ENCODE data around the gene IGFN1.
"Not testable (repeated sequence)": the region's sequence is repeated elsewhere in the genome, so short reads cannot be mapped to it uniquely, and the experiment has no call there.

Gene IGFN1

DNA sequence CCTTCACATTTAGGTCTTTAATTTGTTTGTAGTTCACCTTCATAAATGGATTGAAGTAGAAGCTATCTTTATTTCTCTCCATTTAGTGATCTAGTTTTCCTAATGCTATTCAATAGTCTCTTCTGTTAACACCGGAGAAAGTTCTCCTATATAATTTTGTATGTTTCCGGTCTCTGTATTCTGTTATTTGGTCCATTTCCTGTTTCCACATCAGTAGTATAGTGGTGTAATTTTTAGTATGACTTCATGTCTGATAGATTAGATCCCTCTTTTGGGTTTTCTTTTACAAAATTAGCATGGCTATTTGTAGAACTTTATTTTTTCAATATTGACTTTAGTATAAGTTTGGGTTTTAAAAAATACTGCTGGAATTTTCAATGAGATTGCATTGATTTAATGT, 51.1 kb downstream of the IGFN1 start:
- DNase-seq = no peak

DNA sequence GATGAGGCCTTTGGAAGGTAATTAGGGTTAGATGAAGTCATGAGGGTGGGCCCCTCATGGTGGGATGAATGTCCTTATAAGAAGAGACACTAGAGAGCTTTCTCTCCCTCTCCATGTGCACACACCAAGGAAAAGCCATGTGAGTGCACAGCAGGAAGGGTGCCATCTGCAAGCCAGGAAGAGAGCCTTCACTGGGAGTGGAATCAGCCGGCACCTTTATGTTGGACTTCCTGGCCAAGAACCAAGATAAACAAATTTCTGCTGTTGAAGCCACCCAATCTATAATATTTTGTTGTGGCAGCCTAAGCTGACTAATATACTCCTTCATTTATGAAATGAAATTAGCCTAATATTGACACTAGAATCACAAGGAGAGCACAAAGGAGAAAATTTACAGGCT, 54.5 kb downstream of the IGFN1 start:
- TF ChIP-seq GATA1 (IDR thresholded peaks at IDR 0.05; ENCODE audit: low read depth, low read length) (no peak), POLR2A (IDR thresholded peaks at IDR 0.05; ENCODE audit: low read length) (no peak)
- no peak for DNase-seq

More for the DNA sequence above, 51.1 kb downstream of the IGFN1 start:
- TF ChIP-seq POLR2A (IDR thresholded peaks at IDR 0.05; ENCODE audit: low read length) (no peak), GATA1 (IDR thresholded peaks at IDR 0.05; ENCODE audit: low read depth, low read length) (no peak)

DNA sequence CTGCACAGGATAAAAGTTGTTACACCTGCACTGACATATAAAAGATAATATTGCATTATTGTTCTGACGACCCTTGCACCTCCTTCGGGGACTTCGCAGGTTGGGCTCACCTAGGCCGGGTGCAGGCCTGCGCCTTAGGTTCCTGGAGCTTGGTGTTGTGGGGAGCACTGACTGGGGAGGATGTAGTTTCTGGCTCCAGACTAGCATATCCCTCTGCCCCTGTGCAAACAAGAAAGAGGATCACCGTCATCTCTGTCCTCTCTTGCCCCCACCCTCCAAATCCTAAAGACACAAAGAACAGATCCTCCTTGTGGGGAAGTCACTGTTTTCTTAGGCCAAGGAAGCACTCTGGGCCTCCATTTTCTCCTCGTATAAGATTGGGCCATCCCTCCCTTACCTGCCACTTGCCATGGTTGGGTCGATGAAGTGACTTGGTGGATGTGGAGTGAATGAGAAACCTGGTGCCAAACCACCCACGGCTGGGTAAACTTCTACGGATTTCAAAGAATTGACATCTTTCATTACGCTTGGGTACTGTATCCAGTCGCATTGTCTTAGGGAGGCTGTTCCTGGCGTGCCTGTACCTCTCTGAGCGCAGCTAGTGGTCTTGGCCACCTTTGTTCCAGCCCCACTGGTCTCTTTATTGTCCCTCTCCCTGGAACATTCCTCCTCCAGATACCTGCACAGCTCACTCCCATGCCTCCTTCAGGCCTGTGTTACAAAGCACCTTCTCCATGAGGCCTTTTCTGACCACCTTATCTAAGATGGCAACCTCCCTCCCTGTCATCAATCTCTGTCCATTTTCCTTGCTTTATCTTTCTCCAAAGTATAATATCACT, 58.3 kb downstream of the IGFN1 start:
- no peak for TF ChIP-seq POLR2A (IDR thresholded peaks at IDR 0.05; ENCODE audit: low read length)
- no peak for TF ChIP-seq GATA1 (IDR thresholded peaks at IDR 0.05; ENCODE audit: low read depth, low read length)
- DNase-seq = no peak

DNA sequence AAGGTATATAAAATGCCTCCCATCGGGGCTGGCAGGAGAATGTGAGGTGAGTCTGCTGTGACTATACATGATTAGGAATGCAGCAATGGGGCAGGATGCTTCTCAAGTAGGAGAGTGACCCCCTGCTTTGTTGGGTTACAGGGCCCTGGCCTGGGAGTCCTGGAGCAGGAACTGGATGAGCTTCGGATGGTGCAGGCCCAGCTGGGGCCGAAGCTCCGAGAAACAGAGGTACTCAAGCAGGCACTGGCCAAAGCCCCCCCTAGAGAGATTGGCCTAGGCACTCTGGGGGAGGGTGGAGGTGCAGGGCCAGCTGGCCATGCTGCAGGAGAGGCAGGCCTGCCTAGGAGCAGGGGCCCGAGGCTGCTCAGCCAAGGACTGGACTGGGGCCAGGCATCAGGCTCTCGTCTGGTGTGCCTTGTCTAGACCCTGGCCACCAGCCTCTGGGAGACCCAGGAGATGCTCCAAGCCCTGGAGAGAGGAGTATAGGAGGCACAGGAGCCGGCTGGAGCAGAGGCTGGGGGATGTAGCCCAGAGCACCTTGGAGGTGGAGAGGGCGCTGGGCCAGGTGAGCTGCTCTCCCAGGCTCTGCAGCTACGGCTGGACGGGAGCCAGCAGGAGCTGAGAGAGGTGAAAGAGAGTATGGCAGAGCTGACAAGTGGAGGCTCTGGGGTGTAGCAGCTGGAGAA, 59.8 kb downstream of the IGFN1 start:
- TF ChIP-seq GATA1 (IDR thresholded peaks at IDR 0.05; ENCODE audit: low read depth, low read length) = no peak
- no peak for TF ChIP-seq POLR2A (IDR thresholded peaks at IDR 0.05; ENCODE audit: low read length)
- DNase-seq = no peak

DNA sequence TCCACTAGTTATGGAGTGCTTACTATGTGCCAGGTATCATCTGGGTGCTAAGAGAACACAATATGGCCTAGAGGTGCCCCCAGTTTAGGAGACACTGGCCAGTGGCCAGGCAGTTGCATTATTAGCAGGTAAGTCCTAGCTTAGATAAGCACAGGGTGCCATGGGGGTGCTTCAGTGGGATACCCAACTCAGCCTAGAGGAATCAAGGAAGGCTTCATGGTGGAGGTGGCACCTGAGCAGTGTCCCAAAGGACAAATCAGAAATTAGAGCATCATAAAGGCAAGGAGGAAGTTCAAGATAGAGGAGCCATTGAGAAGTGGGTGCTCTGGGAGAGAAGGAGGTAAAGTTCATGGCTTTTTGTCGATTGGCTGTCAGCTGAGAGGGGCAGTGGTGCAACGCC, 60.8 kb downstream of the IGFN1 start:
- no peak for TF ChIP-seq POLR2A (IDR thresholded peaks at IDR 0.05; ENCODE audit: low read length)
- TF ChIP-seq GATA1 (IDR thresholded peaks at IDR 0.05; ENCODE audit: low read depth, low read length) = no peak
- DNase-seq = no peak

DNA sequence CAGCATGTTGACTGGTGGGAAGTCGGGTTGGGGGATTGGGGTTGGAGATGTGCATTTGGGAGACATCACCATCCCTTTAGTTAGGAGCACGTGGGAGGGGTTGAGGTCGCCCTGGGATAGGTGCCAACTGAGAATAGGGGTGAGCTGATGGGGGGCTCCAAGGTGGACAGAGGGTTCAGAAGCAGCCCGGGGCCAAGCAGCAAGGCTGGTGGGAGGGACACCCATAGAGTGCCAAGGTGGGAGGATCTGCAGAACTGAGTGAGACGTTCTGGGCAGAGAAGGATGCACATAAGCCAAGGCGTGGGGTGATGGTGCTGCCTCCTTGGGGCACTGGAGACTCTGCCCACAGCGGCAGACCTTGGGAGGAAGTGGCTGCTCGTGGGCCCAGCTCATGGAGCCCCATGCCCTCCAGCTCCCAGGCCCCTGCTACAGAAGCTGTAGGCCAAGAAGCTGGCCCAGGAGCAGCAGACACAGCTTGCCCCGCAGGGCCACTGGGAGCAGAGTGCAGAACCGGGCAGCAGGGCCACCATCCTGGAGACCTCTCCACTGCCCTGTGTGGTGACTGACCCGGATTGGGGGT, 61.3 kb downstream of the IGFN1 start:
- DNase-seq = no peak
- TF ChIP-seq POLR2A (IDR thresholded peaks at IDR 0.05; ENCODE audit: low read length) = no peak
- no peak for TF ChIP-seq GATA1 (IDR thresholded peaks at IDR 0.05; ENCODE audit: low read depth, low read length)

DNA sequence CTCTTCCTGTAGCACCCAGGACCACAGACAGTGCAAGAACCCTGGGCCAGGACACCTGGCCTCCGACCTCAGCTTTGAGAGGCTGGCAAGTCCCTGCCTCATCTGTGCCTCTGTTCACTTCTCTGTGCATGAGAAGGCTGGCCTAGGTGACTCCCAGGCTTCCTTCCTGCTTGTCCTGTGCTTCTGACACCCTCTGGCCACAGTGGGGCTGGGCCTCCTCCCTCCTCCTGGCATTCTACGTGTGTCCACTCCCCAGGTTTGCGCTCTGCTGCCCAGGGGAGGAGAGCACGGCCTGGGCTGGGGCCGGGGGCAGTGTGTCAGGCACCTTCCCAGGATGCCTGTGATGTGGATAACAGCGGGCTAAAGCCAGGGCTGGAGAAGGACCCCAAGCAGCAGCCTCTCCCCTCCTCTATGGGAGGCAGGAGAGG, 62.3 kb downstream of the IGFN1 start:
- TF ChIP-seq POLR2A (IDR thresholded peaks at IDR 0.05; ENCODE audit: low read length) = no peak
- no peak for TF ChIP-seq GATA1 (IDR thresholded peaks at IDR 0.05; ENCODE audit: low read depth, low read length)
- DNase-seq = no peak

DNA sequence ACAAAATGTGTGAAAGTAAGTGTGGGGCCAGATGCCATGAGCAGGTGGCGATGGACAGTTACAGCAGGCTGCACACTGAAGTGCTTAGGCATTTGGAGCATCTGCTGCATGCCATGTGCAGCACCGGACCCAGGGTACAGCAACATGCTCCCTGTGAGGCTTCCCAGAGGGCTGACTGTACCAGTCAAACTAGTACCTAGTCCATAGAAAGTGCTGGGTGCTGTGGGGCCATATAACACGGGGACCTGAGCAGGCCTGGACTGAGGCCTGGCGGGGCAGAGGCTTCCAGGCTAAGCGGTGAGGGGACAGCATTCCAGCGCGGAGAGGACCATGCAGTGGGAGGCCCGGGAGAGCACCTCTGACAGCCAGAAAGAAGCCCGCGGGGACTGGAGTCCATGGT, 62.8 kb downstream of the IGFN1 start:
- no peak for TF ChIP-seq GATA1 (IDR thresholded peaks at IDR 0.05; ENCODE audit: low read depth, low read length)
- TF ChIP-seq POLR2A (IDR thresholded peaks at IDR 0.05; ENCODE audit: low read length) = no peak
- DNase-seq = no peak

DNA sequence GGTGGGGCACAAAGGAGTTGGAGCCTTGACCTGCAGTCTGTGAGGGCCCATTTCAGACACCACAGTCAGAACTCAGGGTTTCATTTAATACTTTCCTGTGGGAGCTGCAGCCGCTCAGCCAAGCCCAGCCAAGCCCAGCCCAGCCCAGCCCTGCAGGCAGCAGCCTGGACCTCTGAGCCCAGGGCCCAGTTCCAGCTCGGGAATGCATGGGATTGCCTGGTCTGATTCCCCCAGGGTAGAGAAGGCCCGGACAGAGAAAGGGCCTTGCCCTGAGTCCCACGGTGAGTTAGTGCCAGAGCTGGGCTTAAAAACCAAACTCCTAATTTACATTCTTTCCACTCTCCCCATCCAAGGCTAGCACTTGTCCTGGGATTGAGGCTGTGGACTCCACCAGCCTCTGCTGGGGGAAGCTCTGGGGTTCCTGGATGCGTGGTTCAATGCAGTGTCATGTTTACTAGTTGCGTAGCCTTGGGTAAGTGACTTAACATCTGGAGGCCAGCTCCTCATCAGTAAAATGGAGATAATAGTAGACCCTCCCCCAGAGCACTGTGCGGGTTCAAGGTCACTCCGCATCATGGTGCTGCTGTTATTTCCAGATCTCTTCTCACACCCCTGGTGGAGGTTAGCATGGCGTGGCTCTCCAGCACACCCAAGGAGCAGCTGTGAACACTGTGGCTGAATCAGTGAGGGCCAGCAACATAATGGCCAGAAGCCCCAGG, 63.4 kb downstream of the IGFN1 start:
- no peak for TF ChIP-seq POLR2A (IDR thresholded peaks at IDR 0.05; ENCODE audit: low read length)
- TF ChIP-seq GATA1 (IDR thresholded peaks at IDR 0.05; ENCODE audit: low read depth, low read length) = no peak
- no peak for DNase-seq

DNA sequence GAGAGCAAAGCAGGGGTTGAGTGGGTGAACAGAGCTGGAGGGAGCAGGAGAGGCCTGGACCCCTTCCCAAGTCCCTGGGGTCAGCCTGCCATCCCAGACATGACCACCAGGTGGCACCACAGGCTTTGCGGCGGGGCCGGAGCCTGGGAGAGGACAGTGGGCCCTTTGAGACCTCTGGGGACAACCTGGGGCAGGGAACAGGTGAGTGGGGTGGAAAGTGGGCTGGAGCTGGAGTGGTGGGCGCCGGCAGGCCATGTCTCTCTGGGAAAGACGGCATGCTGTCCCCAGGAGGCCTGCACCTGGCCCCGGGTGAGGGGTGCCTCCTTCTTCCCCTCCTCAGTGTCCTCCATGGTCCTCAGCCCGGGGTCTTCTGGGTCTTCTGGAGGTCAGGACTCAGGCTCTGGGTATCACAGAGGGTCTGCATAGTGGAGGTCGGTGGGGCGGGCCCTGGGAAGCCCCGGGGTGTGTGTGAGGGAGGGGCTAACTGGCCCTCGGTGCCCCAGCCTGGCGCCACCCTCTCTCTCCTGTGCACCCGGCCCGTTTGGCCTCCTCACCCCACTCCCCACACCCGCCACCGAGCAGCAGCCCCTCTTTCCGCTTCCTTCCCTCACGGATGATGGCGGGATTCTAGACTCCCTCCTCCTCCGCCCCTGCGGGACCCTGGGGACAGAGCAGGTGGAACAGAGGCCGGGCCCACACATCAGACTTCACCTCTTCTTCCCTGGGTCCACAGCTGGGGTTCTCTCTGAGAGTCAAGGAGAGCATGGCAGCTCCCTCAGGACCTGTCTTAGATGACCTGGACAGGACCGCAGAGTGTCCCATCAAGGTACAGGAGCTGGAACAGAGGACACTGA, 64.2 kb downstream of the IGFN1 start:
- no peak for TF ChIP-seq POLR2A (IDR thresholded peaks at IDR 0.05; ENCODE audit: low read length)
- no peak for TF ChIP-seq GATA1 (IDR thresholded peaks at IDR 0.05; ENCODE audit: low read depth, low read length)

DNA sequence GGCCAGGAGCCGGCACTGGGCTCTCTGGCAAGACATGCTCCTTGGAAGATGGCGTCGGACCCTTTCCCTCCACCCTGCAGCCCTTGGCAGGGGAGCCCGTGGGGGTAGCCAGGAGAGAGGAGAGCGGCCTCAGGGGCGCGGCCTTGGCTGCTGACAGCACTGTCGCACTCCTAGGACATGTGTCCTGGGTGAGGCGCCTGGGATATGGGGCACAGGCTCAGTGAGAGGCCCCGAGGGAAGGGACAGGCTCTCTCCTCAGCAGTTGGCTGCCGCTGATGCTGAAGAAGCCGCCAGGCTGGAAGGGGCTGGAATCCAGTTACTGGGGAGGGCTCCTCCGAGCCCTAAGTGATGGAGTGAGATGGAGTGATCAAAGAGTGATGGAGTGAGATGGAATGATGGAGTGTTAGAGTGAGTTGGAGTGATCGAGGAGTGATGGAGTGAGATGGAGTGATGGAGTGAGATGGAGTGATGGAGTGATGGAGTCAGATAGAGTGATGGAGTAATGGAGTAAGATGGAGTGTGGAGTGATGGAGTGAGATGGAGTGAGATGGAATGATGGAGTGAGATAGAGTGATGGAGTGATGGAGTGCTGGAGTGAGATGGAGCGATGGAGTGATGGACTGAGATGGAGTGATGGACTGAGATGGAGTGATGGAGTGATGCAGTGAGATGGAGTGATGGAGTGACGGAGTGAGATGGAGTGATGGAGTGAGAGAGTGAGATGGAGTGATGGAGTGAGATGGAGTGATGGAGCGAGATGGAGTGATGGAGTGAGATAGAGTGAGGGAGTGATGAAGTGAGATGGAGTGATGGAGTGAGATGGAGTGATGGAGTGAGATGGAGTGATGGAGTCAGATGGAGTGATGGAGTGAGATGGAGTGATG, 65.1 kb downstream of the IGFN1 start:
- no peak for TF ChIP-seq GATA1 (IDR thresholded peaks at IDR 0.05; ENCODE audit: low read depth, low read length)
- TF ChIP-seq POLR2A (IDR thresholded peaks at IDR 0.05; ENCODE audit: low read length) = no peak
- DNase-seq = no peak

More for the DNA sequence above, 64.2 kb downstream of the IGFN1 start:
- DNase-seq = peak; percentile 26 to 62

DNA sequence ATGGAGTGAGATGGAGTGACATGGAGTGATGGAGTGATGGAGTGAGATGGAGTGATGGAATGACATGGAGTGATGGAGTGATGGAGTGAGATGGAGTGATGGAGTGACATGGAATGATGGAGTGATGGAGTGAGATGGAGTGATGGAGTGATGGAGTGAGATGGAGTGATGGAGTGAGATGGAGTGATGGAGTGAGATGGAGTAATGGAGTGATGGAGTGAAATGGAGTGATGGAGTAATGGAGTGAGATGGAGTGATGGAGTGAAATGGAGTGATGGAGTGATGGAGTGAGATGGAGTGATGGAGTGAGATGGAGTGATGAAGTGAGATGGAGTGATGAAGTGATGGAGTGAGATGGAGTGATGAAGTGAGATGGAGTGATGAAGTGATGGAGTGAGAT, 67.5 kb downstream of the IGFN1 start:
- DNase-seq = not testable (repeated sequence)

Measured in erythroblast (primary cell).